Common myeloid progenitor, CD34-positive (primary cell): ENCODE results near the gene ZNF423.
A peak's percentile ranks its signal among the peaks of the same experiment; 100 is the strongest.

Source experiments
- CTCF ChIA-PET: fragments of 350-600 bp; sonication (Branson Sonifier 250); formaldehyde crosslinking; loops from one replicate; lab custom pipeline; 2021; ENCODE audit warnings: antibody characterized with exemption; lab: Charles Lee
- POLR2A ChIA-PET: fragments of 350-600 bp; sonication (Branson Sonifier 250); formaldehyde crosslinking; loops from one replicate; lab custom pipeline; 2021; ENCODE audit warnings: antibody characterized with exemption; lab: Charles Lee
- DNase-seq, 3 donors: peaks; one replicate each; pipeline versions ENCODE4 v3.0.0 to v3.0.0-alpha.2; 2013
- H3K27ac ChIP-seq, 2 experiments: 1 replicate in 1 of 2; 2 replicates in 1 of 2; pipeline ENCODE4 v1.7.0; 2013; ENCODE audit warnings: inconsistent platforms in 2 of 2, low read length in 2 of 2, mild to moderate bottlenecking in 2 of 2, low read depth in 1 of 2, moderate library complexity in 1 of 2; ENCODE audit not compliant: severe bottlenecking in 2 of 2, insufficient read depth in 1 of 2, poor library complexity in 1 of 2
- H3K27me3 ChIP-seq, 5 experiments: replicated peaks in 2 of 5; 1 replicate in 3 of 5; 2 replicates in 2 of 5; pipeline versions ENCODE4 v1.6.1 to v1.7.0; 2013; ENCODE audit warnings: low read length in 4 of 5, mild to moderate bottlenecking in 2 of 5, moderate library complexity in 2 of 5, inconsistent platforms in 1 of 5; ENCODE audit not compliant: insufficient read depth in 5 of 5, control insufficient read depth in 4 of 5
- H3K36me3 ChIP-seq, 4 experiments: 1 replicate in 2 of 4; 2 replicates in 2 of 4; pipeline versions ENCODE4 v1.6.1 to v1.7.0; 2013; ENCODE audit warnings: low read length in 3 of 4, control low read depth in 1 of 4, mild to moderate bottlenecking in 1 of 4; ENCODE audit not compliant: control insufficient read depth in 4 of 4, insufficient read depth in 4 of 4
- H3K4me1 ChIP-seq, 4 experiments: 1 replicate in 3 of 4; 2 replicates in 1 of 4; pipeline versions ENCODE4 v1.6.1 to v1.7.1; 2013; ENCODE audit warnings: low read length in 3 of 4, mild to moderate bottlenecking in 3 of 4, control low read depth in 1 of 4, inconsistent platforms in 1 of 4, moderate library complexity in 1 of 4; ENCODE audit not compliant: control insufficient read depth in 4 of 4, insufficient read depth in 4 of 4; ENCODE audit errors: control extremely low read depth in 1 of 4
- H3K4me3 ChIP-seq, 7 experiments: 1 replicate in 4 of 7; 2 replicates in 3 of 7; pipeline versions ENCODE4 v1.5.1 to v1.7.0; 2013; ENCODE audit warnings: mild to moderate bottlenecking in 7 of 7, low read length in 6 of 7, moderate library complexity in 6 of 7, inconsistent platforms in 2 of 7, low read depth in 2 of 7, control low read depth in 1 of 7; ENCODE audit not compliant: insufficient read depth in 4 of 7, control insufficient read depth in 1 of 7; ENCODE audit errors: extremely low read depth in 1 of 7
- H3K9me3 ChIP-seq, 5 experiments: 1 replicate in 4 of 5; 2 replicates in 1 of 5; pipeline versions ENCODE4 v1.6.1 to v1.7.1; 2013; ENCODE audit warnings: low read length in 4 of 5, mild to moderate bottlenecking in 2 of 5, inconsistent platforms in 1 of 5, low read depth in 1 of 5, moderate library complexity in 1 of 5; ENCODE audit not compliant: control insufficient read depth in 4 of 5, insufficient read depth in 2 of 5; ENCODE audit errors: control extremely low read depth in 1 of 5
- WGBS: methylation state at CpG from one replicate; pipeline ENCODE4 v1.1.5; 2013; ENCODE audit not compliant: insufficient coverage; 5-methylcytosine and 5-hydroxymethylcytosine counted together

Gene ZNF423

DNA sequence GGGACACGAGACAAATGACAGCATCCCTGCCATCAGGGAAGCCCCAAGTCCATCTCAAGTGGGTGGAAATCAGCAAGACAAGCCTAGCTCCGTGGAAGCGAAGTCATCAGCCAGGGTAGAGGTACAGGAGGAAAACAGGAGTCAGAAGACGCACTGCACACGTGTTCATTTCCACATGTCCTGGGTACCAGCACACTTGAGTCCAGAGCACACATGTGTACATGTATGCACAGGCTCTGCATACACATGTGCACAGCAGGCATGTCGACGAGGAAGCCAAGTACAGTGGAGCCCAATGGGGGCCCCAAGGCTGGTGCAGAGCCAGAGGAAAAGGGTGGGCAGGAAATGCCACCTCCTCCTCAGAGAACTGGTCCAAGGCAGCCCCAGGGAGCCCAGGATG, 75.9 kb downstream of the ZNF423 start:
- 64% methylated on average over 7 of the region's 7 CpGs for WGBS
- Histone ChIP-seq H3K36me3 (no peaks in the 10 kb centered on the region), H3K27me3 (peaks cover 0 to 2% (median 0%) of the 10 kb centered on the region in 5 experiments), H3K27ac (no peak overlapping the region), H3K9me3 (no peaks in the 10 kb centered on the region), H3K4me1 (peaks cover 0 to 14% (median 3%) of the 10 kb centered on the region in 4 experiments), H3K4me3 (no peak overlapping the region)
- no peak for DNase-seq
- ChIA-PET CTCF (no interaction called here), POLR2A (no interaction called here)

DNA sequence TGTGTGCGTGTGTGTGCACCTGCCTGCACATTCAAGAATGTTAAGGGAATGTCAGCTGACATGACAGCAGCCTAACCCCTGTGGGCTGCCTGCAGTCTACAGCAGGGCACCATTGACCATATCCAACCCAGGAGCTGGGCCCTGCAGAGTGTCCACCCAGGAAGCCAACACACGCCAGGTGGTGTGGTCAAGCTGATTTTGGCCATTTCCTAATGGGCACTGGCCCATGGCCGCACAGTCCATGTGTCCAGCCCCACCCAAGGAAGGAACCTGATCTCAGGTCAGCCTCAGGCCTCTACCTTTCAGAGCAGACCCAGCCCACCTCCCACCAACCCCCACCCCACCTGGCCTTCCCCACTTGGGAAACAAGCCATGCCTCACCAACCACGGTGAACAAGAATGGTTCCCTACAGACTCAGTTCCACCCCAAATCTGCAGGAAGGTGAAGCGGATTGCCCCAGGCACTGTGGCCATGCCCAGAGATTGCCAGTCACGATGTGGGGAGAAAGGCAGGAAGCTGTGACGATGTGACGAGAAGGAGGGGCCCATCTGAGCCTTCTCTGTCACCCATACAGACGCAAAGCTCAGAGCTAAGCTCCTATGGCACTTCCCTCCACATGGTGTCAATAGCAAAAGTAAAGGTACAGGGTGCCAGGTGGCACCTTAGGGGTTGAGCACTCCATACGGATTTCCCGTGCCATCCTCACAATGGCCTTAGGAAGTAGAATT, 77.5 kb downstream of the ZNF423 start:
- Histone ChIP-seq H3K4me3 (no peak overlapping the region), H3K36me3 (no peaks in the 10 kb centered on the region), H3K27me3 (peaks cover 0 to 2% (median 0%) of the 10 kb centered on the region in 5 experiments), H3K27ac (no peak overlapping the region), H3K9me3 (no peaks in the 10 kb centered on the region), H3K4me1 (peaks cover 0 to 14% (median 3%) of the 10 kb centered on the region in 4 experiments)
- CTCF ChIA-PET, result interaction anchor here (0.7 to 1.2 kb wide), 2 partner anchors 143 to 146 kb away, joined by 3 to 5 read pairs; no protein-coding TSS in a partner anchor
- DNase-seq, result peak; percentile 56 to 86 (median 78)
- POLR2A ChIA-PET, result no interaction called here
- WGBS, result 38% methylated on average over 5 of the region's 11 CpGs

GRCh38 chr16:49776734-49777133, 79.2 kb downstream of the ZNF423 start:
- H3K9me3 ChIP-seq, result no peaks in the 10 kb centered on the region
- peaks cover 0 to 14% (median 3%) of the 10 kb centered on the region in 4 experiments for H3K4me1 ChIP-seq
- no peak for DNase-seq
- H3K36me3 ChIP-seq, result no peaks in the 10 kb centered on the region
- H3K27ac ChIP-seq, result no peak overlapping the region
- H3K27me3 ChIP-seq, result no peaks in the 10 kb centered on the region
- ChIA-PET POLR2A (no interaction called here), CTCF (no interaction called here)
- no peak overlapping the region for H3K4me3 ChIP-seq
- 100% methylated on average over 3 of the region's 4 CpGs for WGBS

DNA sequence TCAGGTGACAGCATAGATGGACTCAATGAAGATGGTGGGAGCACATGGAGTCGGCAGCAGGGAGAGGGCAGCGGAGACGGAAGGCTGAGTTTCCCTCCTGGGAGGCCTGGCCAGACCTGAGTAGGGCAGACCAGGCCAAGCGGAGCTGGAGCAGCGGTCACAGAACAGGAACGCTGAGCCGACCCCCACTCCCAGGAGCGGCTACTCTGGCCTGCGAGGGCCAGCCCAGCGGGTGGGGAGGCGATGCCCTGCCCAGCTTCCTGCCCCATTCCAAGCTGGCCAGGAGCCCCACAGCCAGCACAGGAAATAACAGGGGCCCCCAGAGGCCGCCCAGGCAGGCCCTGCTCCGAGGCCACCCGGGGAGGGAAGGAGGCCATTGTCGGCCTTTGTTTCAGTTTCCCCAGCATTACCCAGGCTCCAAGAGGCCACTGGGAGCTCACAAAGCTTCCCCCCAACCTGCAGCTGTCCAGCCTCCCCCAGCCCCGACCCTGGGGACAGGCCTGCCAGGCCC, 79.8 kb downstream of the ZNF423 start:
- CTCF ChIA-PET, result interaction anchor here (0.5 kb wide), 1 partner anchor 97 kb away, joined by 4 read pairs; no protein-coding TSS in a partner anchor
- no peak for DNase-seq
- POLR2A ChIA-PET, result no interaction called here
- 76% methylated on average over 15 of the region's 16 CpGs for WGBS
- Histone ChIP-seq H3K9me3 (no peaks in the 10 kb centered on the region), H3K4me1 (peaks cover 0 to 14% (median 3%) of the 10 kb centered on the region in 4 experiments), H3K36me3 (no peaks in the 10 kb centered on the region), H3K4me3 (no peak overlapping the region), H3K27ac (no peak overlapping the region), H3K27me3 (no peaks in the 10 kb centered on the region)

DNA sequence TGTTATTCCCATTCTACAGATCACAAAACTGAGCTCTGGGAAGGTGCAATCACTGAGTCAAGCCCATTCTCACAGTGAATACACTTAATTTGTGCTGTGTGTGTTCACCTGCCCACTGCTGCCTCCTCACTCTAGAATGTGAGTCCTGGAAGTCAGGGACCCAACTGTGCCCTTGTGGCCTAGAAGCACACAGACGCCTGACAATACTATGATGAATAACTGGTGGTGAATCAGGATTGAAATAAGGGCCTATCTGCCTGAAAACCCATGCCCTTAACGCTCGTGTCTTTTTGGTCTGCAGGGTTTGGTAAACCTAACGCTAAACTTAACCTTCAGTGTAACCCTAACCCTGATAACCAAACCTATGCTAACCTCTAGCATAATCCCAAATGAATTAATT, 80.3 kb downstream of the ZNF423 start:
- ChIA-PET POLR2A (no interaction called here), CTCF (interaction anchor here (0.5 to 1.0 kb wide), 2 partner anchors 21 to 97 kb away, joined by 3 to 4 read pairs; no protein-coding TSS in a partner anchor)
- Histone ChIP-seq H3K4me3 (no peak overlapping the region), H3K36me3 (no peaks in the 10 kb centered on the region), H3K27ac (no peak overlapping the region), H3K4me1 (peaks cover 0 to 14% (median 3%) of the 10 kb centered on the region in 4 experiments), H3K27me3 (no peaks in the 10 kb centered on the region), H3K9me3 (no peaks in the 10 kb centered on the region)
- DNase-seq, result no peak
- 91% methylated on average over 3 of the region's 4 CpGs for WGBS

- Histone ChIP-seq H3K27ac (no peak overlapping the region), H3K9me3 (no peaks in the 10 kb centered on the region), H3K27me3 (no peaks in the 10 kb centered on the region), H3K4me1 (peaks cover 0 to 10% (median 1%) of the 10 kb centered on the region in 4 experiments), H3K4me3 (no peak overlapping the region), H3K36me3 (no peaks in the 10 kb centered on the region)
- 97% methylated on average over 3 of the region's 4 CpGs for WGBS
- POLR2A ChIA-PET, result no interaction called here
- no peak for DNase-seq
- CTCF ChIA-PET, result interaction anchor here (1.0 kb wide), 1 partner anchor 20 kb away, joined by 3 read pairs; no protein-coding TSS in a partner anchor
Measured at GRCh38 chr16:49775018-49775417, 80.9 kb downstream of the ZNF423 start.
